ENCODE results near the gene DSC1. TPM values are rescaled to one million over a fixed set of nuclear protein-coding genes. Genes with fewer than 3 reads are reported as not detected.

Gene DSC1
- polyA plus RNA-seq, 1 of the 3 experiments (the other 2 are of a cell fraction) = not detected

GRCh38 chr18:31088532-31088931, 74.1 kb downstream of the DSC1 start:
- no peak overlapping the region for H3K4me3 ChIP-seq (ENCODE audit: low read depth in 2 of 2, low read length in 1 of 2)
- CTCF ChIA-PET = no interaction called here
- DNase-seq = no peak
- no peaks in the 10 kb centered on the region for H3K9me2 ChIP-seq
- POLR2A ChIA-PET = no interaction called here
- no peak overlapping the region for H3K27ac ChIP-seq (ENCODE audit: low read depth in 2 of 2, low read length in 1 of 2)
- TF ChIP-seq ZBTB33 (IDR thresholded peaks at IDR 0.05; ENCODE audit: borderline replicate concordance, low read depth) = no peak
- TF ChIP-seq IRF3 (IDR thresholded peaks at IDR 0.05; ENCODE audit: low read depth, low read length) = no peak
- TF ChIP-seq MAX (IDR thresholded peaks at IDR 0.05; ENCODE audit: low read depth) = no peak
- TF ChIP-seq CTCF (IDR thresholded peaks at IDR 0.05) = no peak
- no peak for TF ChIP-seq EP300 (IDR thresholded peaks at IDR 0.05; ENCODE audit: borderline replicate concordance in 1 of 2, low read depth in 1 of 2, low read length in 1 of 2)
- TF ChIP-seq USF1 (IDR thresholded peaks at IDR 0.05; ENCODE audit: borderline replicate concordance, low read depth) = no peak
- TF ChIP-seq EZH2phosphoT487 (IDR thresholded peaks at IDR 0.05; ENCODE audit: borderline replicate concordance, low read depth) = no peak
- no peaks in the 10 kb centered on the region for H3K4me1 ChIP-seq (ENCODE audit: control insufficient read depth in 1 of 2, insufficient read depth in 2 of 2, low read depth in 1 of 2, low read length in 1 of 2)
- H3K36me3 ChIP-seq (replicated peaks in 1 of 2; ENCODE audit: control insufficient read depth in 1 of 2, insufficient read depth in 2 of 2, low read length in 1 of 2) = no peaks in the 10 kb centered on the region
- H3K27me3 ChIP-seq (ENCODE audit: insufficient read depth) = no peaks in the 10 kb centered on the region
- no peaks in the 10 kb centered on the region for H3F3A ChIP-seq (replicated peaks; ENCODE audit: insufficient read depth)
- no peak overlapping the region for H2AFZ ChIP-seq (ENCODE audit: low read depth)
- 11% methylated on average over 3 of the region's 3 CpGs for WGBS (ENCODE audit: low lambda C conversion rate)
- no peaks in the 10 kb centered on the region for H3K9me3 ChIP-seq
- no peaks in the 10 kb centered on the region for H4K20me1 ChIP-seq (ENCODE audit: insufficient read depth)
- no peak overlapping the region for H3K4me2 ChIP-seq
- H3K9ac ChIP-seq = no peak overlapping the region
- H3K79me2 ChIP-seq (ENCODE audit: insufficient read depth) = no peaks in the 10 kb centered on the region

- DNase-seq = no peak
- no peak overlapping the region for H3K4me2 ChIP-seq
- H3K9me3 ChIP-seq = no peaks in the 10 kb centered on the region
- H3K9ac ChIP-seq = no peak overlapping the region
- no peaks in the 10 kb centered on the region for H3K36me3 ChIP-seq (replicated peaks in 1 of 2; ENCODE audit: control insufficient read depth in 1 of 2, insufficient read depth in 2 of 2, low read length in 1 of 2)
- CTCF ChIA-PET = no interaction called here
- no peaks in the 10 kb centered on the region for H3K4me1 ChIP-seq (ENCODE audit: control insufficient read depth in 1 of 2, insufficient read depth in 2 of 2, low read depth in 1 of 2, low read length in 1 of 2)
- no peak overlapping the region for H2AFZ ChIP-seq (ENCODE audit: low read depth)
- H3K27me3 ChIP-seq (ENCODE audit: insufficient read depth) = no peaks in the 10 kb centered on the region
- no peaks in the 10 kb centered on the region for H3F3A ChIP-seq (replicated peaks; ENCODE audit: insufficient read depth)
- POLR2A ChIA-PET = no interaction called here
- H3K79me2 ChIP-seq (ENCODE audit: insufficient read depth) = no peaks in the 10 kb centered on the region
- no peaks in the 10 kb centered on the region for H4K20me1 ChIP-seq (ENCODE audit: insufficient read depth)
- H3K4me3 ChIP-seq (ENCODE audit: low read depth in 2 of 2, low read length in 1 of 2) = no peak overlapping the region
- no peaks in the 10 kb centered on the region for H3K9me2 ChIP-seq
- no peak for TF ChIP-seq FOXM1 (IDR thresholded peaks at IDR 0.05; ENCODE audit: low read depth)
- TF ChIP-seq MXI1 (IDR thresholded peaks at IDR 0.05; ENCODE audit: low read depth, low read length) = no peak
- TF ChIP-seq USF2 (IDR thresholded peaks at IDR 0.05; ENCODE audit: borderline replicate concordance, low read depth, low read length) = no peak
- no peak for TF ChIP-seq FOXJ3 (CRISPR knock-in tag; IDR thresholded peaks at IDR 0.05)
- no peak for TF ChIP-seq TCF12 (IDR thresholded peaks at IDR 0.05)
- TF ChIP-seq FOSL2 (IDR thresholded peaks at IDR 0.05; ENCODE audit: borderline replicate concordance, low read depth) = no peak
- no peak for TF ChIP-seq GABPA (IDR thresholded peaks at IDR 0.05; ENCODE audit: low read depth)
- no peak for TF ChIP-seq RCOR1 (IDR thresholded peaks at IDR 0.05; ENCODE audit: low read length)
- TF ChIP-seq PBX3 (IDR thresholded peaks at IDR 0.05) = no peak
- no peak for TF ChIP-seq IRF3 (IDR thresholded peaks at IDR 0.05; ENCODE audit: low read depth, low read length)
- 7% methylated on average over 3 of the region's 3 CpGs for WGBS (ENCODE audit: low lambda C conversion rate)
- no peak overlapping the region for H3K27ac ChIP-seq (ENCODE audit: low read depth in 2 of 2, low read length in 1 of 2)
Measured at GRCh38 chr18:31079973-31080372, 82.7 kb downstream of the DSC1 start.
